GM08714 (cell line): ENCODE data around the gene RNF151.
A peak's percentile ranks its signal among the peaks of the same experiment; 100 is the strongest.
"Not testable (repeated sequence)": the region's sequence is repeated elsewhere in the genome, so short reads cannot be mapped to it uniquely, and the experiment has no call there.

Experiments
- H3K4me3 ChIP-seq: fragments of 200-500 bp; sonication (Bioruptor generic); 2 replicates; pipeline ENCODE4 v1.5.1; 2014; ENCODE audit warnings: mild to moderate bottlenecking, low read length, inconsistent platforms
- ZNF274 ChIP-seq: IDR thresholded peaks from 2 replicates; pipeline ENCODE4 v1.6.1; 2012; ENCODE audit warnings: mild to moderate bottlenecking, low read depth, low read length

Gene RNF151

DNA sequence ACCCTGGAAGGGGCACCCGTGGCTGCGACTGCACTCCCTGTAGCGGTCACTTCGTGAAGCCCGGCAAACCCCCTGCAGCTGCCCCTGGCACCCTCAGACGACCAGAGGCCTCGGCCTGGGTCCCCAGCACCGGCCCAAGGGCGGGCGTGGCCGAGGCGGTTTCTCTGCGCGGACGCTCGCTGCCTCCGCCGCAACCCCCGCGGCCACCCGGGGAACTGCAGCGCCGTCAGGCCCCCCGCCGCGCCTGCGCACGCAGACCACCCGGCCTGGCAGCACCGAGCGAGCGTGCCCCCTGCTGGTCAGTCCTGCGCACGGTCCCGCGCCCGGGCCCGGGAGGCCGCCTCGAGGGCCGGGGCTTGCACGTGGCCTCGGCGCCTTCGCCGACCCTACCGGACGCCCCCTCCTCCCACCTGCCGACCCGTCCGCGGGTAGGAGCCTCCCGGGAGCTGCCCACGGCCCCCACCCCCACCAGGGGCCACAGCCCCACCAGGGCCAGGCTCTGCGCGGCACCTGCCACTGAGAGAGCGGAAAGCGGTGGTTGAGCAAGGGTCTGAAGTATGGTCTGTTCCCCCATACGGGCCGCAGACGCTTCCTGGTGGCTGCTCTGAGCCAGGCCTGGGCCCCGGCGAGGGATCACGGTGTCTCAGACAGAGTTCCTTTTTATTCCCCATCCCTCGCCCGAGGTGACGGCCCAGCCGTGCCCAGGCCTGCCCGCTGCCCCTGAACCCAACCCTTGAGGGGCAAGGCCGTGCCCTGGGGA lies 36.9 kb upstream of the RNF151 start:
- peak overlapping the region; percentile 37; the same call in 1 of the 2 replicates for H3K4me3 ChIP-seq
- TF ChIP-seq ZNF274: no peak

DNA sequence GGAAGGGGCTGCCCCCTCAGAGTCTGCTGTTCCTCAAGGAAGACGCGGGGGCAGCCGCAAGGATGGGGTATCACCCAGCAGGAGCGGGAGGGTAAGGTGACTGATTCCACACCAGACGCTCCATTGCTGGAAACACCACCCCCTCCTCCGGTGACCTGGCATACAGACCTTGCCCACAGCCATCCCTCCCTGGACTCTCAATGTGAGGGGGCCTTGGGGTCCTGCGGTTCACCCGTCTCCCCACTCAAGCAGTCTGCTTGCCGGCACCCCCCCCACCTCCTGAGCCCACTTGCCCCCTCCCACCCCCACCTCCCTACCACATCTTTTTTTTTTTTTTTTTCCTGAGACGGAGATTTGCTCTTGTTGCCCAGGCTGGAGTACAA lies 36.3 kb upstream of the RNF151 start:
- H3K4me3 ChIP-seq: no peak overlapping the region
- TF ChIP-seq ZNF274: no peak

DNA sequence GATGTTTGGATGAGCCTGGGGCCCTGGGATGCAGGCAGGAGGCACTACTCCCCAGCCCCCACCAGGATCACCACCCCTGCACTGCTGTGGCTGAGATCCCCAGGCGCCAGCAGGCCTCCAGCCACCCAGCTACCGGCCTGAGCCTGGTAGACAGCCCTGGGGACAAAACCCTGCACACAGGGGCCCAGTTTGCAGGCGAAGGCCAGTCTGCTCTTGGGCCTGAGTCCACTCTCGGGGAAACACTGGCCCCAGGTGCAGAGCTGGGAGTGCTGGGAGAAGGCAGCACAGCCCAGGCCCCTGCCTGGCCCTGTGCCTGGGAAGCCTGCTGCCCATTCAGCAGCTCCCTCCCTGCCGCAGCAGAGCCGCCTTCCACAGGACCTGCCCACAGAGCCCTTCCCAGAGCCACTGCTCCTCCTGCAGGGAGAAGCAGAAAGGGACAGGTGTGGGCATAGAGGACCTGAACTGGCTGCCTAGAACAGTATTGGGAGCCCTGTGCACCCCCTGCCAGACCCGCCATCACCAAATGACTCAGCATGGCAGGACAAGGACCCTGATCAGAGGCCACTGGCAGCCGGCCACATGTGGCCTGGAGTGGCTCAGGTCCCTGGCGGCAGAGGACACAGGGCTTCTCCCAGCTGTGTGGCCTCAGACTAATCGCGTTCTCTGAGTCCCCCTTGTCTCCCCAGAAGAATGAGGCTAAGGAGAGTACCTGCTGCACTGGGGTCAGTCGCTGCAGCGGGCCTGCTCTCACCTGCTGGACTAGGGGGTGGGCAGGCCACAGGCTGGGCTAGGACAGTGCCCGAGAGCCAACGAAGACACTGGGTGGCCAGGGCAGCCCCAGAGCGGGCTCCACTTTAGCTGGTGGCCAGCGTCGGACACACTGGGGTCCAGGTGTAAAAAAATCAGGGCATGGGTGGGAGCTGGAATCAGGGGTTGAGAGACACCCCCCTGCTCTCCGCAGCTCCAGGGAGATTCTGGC lies 34.3 kb upstream of the RNF151 start:
- no peak overlapping the region for H3K4me3 ChIP-seq
- no peak for TF ChIP-seq ZNF274

DNA sequence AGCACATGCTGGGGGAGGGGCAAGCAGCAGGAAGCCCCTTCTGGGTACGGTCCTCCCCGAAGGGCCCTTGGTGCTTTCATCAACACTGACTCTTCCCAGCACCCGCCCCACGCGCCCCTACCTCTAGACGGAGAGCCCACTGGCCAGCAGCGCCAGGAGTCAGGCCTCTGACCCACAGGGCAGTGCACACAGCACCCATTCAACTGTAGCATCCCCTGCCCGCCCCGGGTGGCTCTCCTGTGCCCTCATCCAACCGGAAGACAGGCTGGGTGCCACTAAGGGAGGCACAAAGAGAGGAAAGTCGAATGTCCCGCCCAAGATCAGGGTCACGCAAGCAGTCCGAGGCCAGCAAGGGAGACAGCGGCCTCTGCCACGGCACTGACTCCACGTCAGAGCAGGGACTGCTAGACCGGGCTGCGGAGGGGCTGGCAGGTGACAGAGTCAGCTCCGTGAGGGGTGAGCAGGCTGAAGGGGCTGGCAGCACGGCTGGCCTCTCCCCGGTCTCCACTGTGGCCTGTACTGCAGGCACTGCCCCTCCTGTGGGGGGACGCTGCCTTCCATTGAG lies 33.5 kb upstream of the RNF151 start:
- no peak overlapping the region for H3K4me3 ChIP-seq
- TF ChIP-seq ZNF274: no peak

DNA sequence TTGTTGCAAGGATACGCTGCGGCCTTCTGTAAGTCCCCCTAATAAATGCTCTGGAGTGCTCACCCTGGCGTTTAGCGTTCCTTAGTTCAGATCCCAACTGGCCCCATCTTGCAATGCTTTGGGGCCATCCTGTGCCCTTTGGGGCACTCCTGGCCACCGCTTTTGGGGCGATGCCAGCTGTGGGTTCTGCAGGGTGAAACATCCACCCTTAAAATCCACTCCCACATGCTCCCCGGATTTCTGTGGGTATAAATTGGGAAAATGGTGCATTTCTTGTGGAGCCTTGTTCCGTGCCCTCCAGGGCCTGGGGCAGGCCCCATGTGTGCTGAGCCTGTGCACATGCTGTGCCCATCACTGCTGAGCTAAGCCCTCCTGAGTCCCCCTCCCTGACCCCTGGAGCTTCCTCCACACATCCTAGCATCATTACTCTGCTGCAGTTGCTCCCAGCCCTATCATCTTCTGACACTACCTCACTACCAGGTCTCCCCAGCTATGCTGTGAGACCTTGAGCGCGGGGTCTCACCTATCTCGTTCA lies 29.6 kb upstream of the RNF151 start:
- no peak overlapping the region for H3K4me3 ChIP-seq
- no peak for TF ChIP-seq ZNF274

DNA sequence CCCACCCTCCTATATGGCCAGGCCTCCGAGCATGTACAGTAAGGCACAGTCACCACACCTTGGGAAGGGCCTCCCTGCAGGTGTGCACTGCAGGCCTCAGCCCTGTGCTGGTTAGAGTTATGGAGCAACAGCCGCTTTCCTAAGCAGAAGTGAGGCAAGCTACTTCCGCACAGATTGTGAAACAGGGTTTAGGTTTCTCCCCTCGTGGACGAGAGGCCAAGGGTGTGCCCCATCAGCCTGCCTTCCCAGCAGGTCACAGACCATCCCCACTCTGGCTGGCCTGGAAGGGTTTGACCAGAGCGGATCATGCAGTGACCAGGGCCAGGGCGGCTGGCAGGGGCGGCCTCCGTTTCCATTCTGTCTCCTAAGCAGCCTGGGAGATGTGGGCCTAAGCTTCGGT lies 28.3 kb upstream of the RNF151 start:
- no peak overlapping the region for H3K4me3 ChIP-seq
- no peak for TF ChIP-seq ZNF274

DNA sequence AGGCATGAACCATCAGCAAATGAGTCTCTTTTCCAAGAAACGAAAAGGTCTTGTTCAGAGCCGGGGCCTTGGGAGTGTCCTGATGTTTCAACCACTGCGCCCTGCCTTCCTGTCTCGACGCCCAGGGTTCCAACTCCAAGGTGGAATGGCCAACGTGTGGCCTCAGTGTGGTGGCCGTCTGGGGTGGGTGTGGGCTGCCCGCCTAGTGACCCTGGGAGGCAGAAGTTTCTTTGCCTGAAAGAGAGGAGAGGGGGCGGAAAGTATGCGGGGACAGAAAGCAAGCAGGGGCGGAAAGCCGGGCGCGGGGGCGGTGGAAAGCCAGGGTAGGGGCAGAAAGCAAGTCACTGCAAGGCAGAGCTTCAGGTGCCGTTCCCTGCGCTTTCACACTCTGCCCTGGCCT lies 27.7 kb upstream of the RNF151 start:
- no peak for TF ChIP-seq ZNF274

DNA sequence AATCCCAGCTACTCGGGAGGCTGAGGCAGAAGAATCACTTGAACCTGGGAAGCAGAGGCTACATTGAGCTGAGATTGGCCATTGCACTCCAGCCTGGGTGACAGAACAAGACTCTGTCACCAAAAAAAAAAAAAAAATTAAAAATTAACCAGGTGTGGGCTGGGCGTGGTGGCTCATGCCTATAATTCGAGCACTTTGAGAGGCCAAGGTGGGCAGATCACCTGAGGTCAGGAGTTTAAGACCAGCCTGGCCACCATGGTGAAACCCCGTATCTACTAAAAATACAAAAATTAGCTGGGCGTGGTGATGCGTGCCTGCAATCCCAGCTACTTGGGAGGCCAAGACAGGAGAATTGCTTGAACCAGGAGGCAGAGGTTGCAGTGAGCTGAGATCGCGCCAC lies 26.8 kb upstream of the RNF151 start:
- H3K4me3 ChIP-seq: not testable (repeated sequence)

More for the DNA sequence above, 27.7 kb upstream of the RNF151 start:
- H3K4me3 ChIP-seq: no peak overlapping the region

DNA sequence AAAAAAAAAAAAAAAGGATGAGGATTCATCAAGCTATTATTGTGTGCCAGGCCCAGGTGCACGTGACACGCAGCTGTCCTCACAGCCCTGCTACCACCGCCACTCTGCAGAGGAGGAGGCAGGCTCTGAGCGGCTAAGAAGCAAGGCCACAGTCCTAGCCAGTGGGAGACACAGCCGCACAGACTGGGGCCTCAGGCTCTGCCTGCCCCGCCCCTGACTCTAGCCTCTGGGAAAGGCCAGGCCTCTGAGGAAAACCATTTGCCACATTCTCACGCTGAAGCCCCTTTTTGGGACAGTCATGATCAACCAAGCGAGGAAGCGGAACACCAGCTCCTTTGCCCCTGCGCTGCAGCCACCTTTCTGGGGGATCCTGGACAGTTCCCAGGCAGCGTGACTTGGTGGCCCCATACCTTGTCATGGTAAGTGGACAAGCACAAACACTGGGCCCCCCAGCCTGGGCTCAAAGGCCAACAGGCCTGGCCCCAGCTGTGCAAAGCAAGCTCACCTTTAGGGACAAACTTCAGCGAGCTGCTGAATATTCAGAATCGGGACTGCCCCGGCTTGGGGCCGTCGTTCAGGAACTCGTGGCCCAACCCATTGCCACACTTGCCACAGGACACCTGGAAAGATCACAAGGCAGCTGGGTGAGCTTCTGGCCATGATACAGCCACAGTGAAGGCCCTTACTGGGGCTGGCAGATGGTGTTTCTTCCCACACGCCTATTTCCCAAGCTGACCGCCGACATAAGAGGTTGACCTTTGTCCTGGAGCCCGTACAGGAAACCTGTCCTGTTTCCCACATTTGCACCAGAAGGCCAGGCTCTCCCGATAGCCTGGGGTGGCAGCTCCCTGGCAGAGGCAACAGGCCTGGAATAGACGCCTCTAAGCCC lies 26.1 kb upstream of the RNF151 start:
- TF ChIP-seq ZNF274: no peak
- no peak overlapping the region for H3K4me3 ChIP-seq

DNA sequence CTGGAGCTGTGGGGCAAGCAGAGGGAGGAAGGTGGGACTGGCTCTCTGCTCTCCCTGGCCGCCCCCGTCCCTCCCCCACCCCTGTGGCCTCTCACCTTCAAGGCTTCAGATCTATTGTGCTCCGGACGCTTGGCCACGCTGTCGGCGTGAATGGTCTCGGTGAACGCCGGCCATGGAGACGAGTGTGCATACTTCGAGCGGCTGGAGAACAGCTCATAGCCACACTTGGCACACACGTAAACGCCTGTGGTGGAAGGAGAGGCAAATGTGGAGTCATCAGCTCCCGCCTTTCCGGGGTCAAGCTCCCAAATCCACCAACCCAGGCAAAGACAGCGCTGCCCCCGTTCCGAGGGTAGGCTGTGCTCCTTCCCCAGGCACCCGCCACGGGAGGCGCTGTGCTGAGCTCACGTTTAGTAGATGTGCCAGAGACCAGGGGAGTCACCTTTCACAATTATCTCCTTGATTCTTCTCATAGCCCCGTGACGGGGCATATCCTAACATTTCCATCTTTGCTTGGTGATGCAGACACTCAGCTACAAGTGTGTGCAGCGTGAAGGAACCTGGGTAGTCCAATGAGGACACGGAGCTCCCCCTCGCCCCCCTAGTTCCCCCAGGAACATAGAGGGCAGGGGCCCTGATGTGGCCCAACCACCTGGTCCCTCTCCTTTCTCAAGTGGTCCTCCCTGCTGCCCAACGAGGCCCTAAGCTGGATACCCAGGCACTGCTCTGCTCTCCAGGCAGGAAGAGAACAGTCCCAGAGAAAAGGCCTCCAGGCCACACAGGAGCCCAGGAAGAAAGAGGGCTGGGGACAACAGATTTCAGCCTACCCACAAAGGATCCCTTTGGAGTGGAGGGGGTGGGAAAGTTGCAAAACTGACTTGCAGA lies 25.3 kb upstream of the RNF151 start:
- no peak for TF ChIP-seq ZNF274
- H3K4me3 ChIP-seq: no peak overlapping the region; the same call in 1 of the 2 replicates

DNA sequence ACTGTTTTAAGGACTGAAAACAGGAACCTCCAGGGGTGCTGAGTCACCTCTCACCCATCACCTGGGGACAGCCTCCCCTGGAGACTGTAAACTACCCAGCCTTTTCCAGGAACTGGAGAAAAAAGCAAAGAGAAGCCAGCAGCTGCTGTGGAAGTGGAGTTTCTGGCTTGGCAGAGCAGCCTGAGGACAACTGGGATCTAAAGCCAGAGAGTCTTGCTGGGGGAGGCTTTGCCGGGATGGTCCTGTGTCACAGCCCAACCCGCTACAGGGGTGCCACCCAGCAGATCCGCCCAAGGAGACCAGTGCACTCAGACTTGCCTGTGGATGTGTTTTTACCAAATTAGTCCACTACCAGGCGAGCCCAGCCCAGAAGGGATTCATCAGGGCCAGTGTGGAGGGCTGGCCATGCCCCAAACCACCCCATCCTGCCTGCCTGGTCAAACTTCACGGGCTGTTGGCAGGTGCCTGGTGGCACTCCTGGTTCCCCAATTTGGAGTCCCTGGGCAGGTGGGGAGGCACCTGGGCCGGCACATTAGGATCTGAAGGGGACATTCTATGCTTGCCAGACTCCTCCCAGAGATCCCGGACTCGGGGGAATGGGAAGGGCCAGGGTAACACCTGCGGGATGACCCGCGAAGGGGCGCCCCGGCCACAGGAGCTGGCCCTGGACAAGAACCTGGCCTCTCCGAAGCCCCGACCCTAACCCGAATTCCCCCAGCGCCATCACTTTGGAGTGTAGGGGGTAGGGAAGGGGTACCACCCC lies 24.4 kb upstream of the RNF151 start:
- H3K4me3 ChIP-seq: peak overlapping the region; percentile 85
- TF ChIP-seq ZNF274: no peak
